Measurements from ENCODE around the gene MVB12B. TPM values are rescaled to one million over a fixed set of nuclear protein-coding genes. Genes with fewer than 3 reads are reported as not detected.

Gene MVB12B
- total and polyA plus RNA-seq, 2 donors from 2014 or later: 4.5 to 12.3 TPM

DNA sequence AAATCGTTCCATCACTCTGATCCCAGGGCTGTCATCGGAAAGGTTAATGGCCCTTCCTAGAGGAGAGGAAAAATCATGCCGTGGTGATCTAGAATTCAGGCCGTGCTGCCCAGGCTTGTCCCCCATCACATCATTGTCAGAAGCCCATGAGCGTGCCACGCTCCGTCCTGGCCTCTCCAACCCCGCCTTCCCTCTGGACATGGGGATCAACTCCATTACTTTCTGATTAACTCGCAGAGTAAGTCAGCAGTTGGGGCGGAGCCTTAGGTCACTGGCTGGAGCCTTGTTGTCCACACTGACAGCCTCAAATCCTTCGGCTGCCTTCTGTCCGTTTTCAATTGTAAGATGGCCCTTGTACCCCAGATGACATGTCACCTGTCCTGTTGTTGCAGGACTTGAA lies 75.0 kb downstream of the MVB12B start:
- Histone ChIP-seq H3K27ac (ENCODE audit: low read depth in 2 of 2, low read length in 2 of 2) (no peak overlapping the region), H3K9me3 (ENCODE audit: control insufficient read depth in 2 of 3, insufficient read depth in 1 of 3, low read length in 3 of 3) (no peaks in the 10 kb centered on the region), H3K4me1 (ENCODE audit: control insufficient read depth in 2 of 3, insufficient read depth in 2 of 3, low read depth in 1 of 3, low read length in 3 of 3) (no peaks in the 10 kb centered on the region), H3K36me3 (ENCODE audit: control insufficient read depth in 2 of 3, insufficient read depth in 3 of 3, low read length in 3 of 3) (no peaks in the 10 kb centered on the region), H3K27me3 (ENCODE audit: control insufficient read depth, insufficient read depth, low read length) (no peaks in the 10 kb centered on the region), H3K9ac (ENCODE audit: low read length in 3 of 3) (no peak overlapping the region), H3K4me3 (ENCODE audit: low read length in 3 of 3) (no peak overlapping the region)
- FAIRE-seq (no peak), DNase-seq (no peak)
- intact Hi-C loops (cut with DNase I): no loop called here
- TF ChIP-seq, protein P1, sequence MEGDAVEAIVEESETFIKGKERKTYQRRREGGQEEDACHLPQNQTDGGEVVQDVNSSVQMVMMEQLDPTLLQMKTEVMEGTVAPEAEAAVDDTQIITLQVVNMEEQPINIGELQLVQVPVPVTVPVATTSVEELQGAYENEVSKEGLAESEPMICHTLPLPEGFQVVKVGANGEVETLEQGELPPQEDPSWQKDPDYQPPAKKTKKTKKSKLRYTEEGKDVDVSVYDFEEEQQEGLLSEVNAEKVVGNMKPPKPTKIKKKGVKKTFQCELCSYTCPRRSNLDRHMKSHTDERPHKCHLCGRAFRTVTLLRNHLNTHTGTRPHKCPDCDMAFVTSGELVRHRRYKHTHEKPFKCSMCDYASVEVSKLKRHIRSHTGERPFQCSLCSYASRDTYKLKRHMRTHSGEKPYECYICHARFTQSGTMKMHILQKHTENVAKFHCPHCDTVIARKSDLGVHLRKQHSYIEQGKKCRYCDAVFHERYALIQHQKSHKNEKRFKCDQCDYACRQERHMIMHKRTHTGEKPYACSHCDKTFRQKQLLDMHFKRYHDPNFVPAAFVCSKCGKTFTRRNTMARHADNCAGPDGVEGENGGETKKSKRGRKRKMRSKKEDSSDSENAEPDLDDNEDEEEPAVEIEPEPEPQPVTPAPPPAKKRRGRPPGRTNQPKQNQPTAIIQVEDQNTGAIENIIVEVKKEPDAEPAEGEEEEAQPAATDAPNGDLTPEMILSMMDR (IDR thresholded peaks at IDR 0.05; ENCODE audit: borderline replicate concordance, extremely low read depth, insufficient read depth): no peak

- TF ChIP-seq, protein P1 (IDR thresholded peaks at IDR 0.05; ENCODE audit: borderline replicate concordance, extremely low read depth, insufficient read depth): no peak
- Histone ChIP-seq H3K4me1 (ENCODE audit: control insufficient read depth in 2 of 3, insufficient read depth in 2 of 3, low read depth in 1 of 3, low read length in 3 of 3) (no peaks in the 10 kb centered on the region), H3K27ac (ENCODE audit: low read depth in 2 of 2, low read length in 2 of 2) (no peak overlapping the region), H3K36me3 (ENCODE audit: control insufficient read depth in 2 of 3, insufficient read depth in 3 of 3, low read length in 3 of 3) (no peaks in the 10 kb centered on the region), H3K9ac (ENCODE audit: low read length in 3 of 3) (no peak overlapping the region), H3K4me3 (ENCODE audit: low read length in 3 of 3) (no peak overlapping the region), H3K9me3 (ENCODE audit: control insufficient read depth in 2 of 3, insufficient read depth in 1 of 3, low read length in 3 of 3) (no peaks in the 10 kb centered on the region), H3K27me3 (ENCODE audit: control insufficient read depth, insufficient read depth, low read length) (no peaks in the 10 kb centered on the region)
- FAIRE-seq (no peak), DNase-seq (no peak)
- intact Hi-C loops (cut with DNase I): no loop called here
These were observed 76.8 kb downstream of the MVB12B start for GRCh38 chr9:126403397-126403796.

GRCh38 chr9:126404459-126404858 lies 77.8 kb downstream of the MVB12B start:
- FAIRE-seq: no peak
- H3K9ac ChIP-seq (ENCODE audit: low read length in 3 of 3): no peak overlapping the region
- H3K4me1 ChIP-seq (ENCODE audit: control insufficient read depth in 2 of 3, insufficient read depth in 2 of 3, low read depth in 1 of 3, low read length in 3 of 3): no peaks in the 10 kb centered on the region
- TF ChIP-seq, protein P1 (IDR thresholded peaks at IDR 0.05; ENCODE audit: borderline replicate concordance, extremely low read depth, insufficient read depth): no peak
- no peaks in the 10 kb centered on the region for H3K27me3 ChIP-seq (ENCODE audit: control insufficient read depth, insufficient read depth, low read length)
- no peaks in the 10 kb centered on the region for H3K9me3 ChIP-seq (ENCODE audit: control insufficient read depth in 2 of 3, insufficient read depth in 1 of 3, low read length in 3 of 3)
- no peak for DNase-seq
- no peak overlapping the region for H3K27ac ChIP-seq (ENCODE audit: low read depth in 2 of 2, low read length in 2 of 2)
- H3K36me3 ChIP-seq (ENCODE audit: control insufficient read depth in 2 of 3, insufficient read depth in 3 of 3, low read length in 3 of 3): no peaks in the 10 kb centered on the region
- H3K4me3 ChIP-seq (ENCODE audit: low read length in 3 of 3): no peak overlapping the region
- intact Hi-C loops (cut with DNase I): no loop called here

DNA sequence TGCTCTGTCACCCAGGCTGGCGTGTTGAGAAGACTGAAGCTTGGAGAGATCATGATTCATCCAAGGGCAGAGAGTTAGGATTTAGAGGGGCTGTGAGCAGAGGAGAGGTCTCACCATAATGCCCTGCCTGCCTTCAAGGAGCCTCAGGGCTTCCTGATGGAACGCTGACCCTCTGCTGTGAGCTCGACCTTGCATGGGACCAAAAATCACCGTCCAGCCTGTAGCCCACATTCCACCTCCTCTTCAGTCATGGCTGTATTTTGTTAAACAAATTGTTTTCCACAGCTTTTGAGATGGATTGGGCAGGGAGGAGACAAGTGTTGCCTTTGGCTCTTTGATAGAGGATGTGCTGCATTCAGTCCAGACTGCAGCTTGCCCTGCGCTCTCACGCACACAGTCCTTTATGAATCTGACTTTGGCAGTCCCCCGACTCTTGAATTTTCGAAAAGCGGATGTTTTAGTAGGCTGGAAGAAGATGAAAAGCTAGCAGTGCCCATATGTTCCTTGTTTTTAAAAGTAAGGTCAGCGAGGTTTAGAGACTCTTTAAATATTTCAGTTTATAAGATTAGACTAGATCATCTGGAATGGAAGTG lies 79.5 kb downstream of the MVB12B start:
- H3K27ac ChIP-seq (ENCODE audit: low read depth in 2 of 2, low read length in 2 of 2): no peak overlapping the region
- H3K4me3 ChIP-seq (ENCODE audit: low read length in 3 of 3): no peak overlapping the region
- no peak for FAIRE-seq
- peak in 2 of 5 donors; percentile 28 to 68 for DNase-seq
- no peaks in the 10 kb centered on the region for H3K9me3 ChIP-seq (ENCODE audit: control insufficient read depth in 2 of 3, insufficient read depth in 1 of 3, low read length in 3 of 3)
- intact Hi-C loops (cut with DNase I): no loop called here
- no peaks in the 10 kb centered on the region for H3K4me1 ChIP-seq (ENCODE audit: control insufficient read depth in 2 of 3, insufficient read depth in 2 of 3, low read depth in 1 of 3, low read length in 3 of 3)
- H3K36me3 ChIP-seq (ENCODE audit: control insufficient read depth in 2 of 3, insufficient read depth in 3 of 3, low read length in 3 of 3): no peaks in the 10 kb centered on the region
- TF ChIP-seq, protein P1 (IDR thresholded peaks at IDR 0.05; ENCODE audit: borderline replicate concordance, extremely low read depth, insufficient read depth): no peak
- H3K9ac ChIP-seq (ENCODE audit: low read length in 3 of 3): no peak overlapping the region
- no peaks in the 10 kb centered on the region for H3K27me3 ChIP-seq (ENCODE audit: control insufficient read depth, insufficient read depth, low read length)

Data from kidney (tissue), 14 donors.